ENCODE data around the gene TNFRSF12A. TPM values are rescaled to one million over a fixed set of nuclear protein-coding genes. Genes with fewer than 3 reads are reported as not detected.

Gene TNFRSF12A
- total and polyA plus RNA-seq, 2 experiments from 2014 or later: 115 to 142 TPM

DNA sequence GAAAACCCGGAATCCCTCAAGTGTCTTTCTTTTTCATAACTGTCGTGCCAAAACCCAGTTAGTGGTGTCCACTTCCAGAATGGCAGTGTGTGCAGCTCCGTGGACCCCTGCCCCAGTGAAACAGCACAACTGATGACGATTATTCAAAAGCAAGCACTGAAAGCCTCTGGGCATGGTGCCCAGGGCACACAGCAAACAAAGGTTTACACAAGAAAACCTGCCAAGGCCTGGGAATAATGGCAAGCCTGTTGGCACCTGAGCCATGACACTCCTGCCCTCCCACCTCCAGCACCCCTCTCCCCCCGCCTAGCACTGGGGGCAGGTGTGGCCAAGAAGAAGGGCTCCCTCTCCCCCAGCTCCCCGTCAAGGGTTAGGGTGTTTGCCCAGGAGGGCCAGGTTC, 42.7 kb upstream of the TNFRSF12A start:
- Histone ChIP-seq H3K4me1 (ENCODE audit: low read depth) (peaks cover 8% of the 10 kb centered on the region), H3K9me3 (ENCODE audit: low read depth) (no peaks in the 10 kb centered on the region)

DNA sequence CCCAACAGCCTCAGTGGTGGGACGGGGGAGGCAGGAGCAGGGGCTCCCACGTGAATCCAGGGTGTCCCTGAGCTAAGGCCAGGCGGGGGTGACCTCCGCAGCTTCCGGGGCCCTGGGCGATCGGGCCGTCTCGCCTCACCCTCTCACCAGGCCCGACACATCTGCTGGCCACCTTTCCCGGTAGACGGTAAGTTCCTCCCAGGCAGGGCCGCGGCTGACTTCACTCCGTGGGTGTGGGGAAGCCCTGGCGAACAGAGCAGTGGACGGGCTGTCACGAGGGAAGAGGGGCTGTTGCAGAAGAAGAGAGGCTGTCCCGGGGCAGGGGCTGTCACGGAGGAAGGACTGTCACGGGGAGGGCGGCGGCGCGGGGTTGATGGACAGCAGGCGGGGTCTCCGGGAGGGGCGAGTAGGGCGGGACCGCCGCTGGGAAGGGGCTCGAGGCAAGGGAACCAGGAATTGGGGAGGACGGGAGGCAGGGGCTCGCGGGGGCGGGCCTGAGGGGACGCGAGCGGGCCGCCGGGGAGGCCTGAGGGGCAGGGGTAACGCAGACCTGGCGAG, 40.4 kb upstream of the TNFRSF12A start:
- Histone ChIP-seq H3K27ac (no peak overlapping the region), H3K36me3 (no peaks in the 10 kb centered on the region), H3K4me1 (ENCODE audit: low read depth) (peaks cover 8% of the 10 kb centered on the region), H3K9me3 (ENCODE audit: low read depth) (no peaks in the 10 kb centered on the region), H3K27me3 (no peaks in the 10 kb centered on the region), H3K4me3 (peak overlapping the region; percentile 61)
- no peak for DNase-seq (ENCODE audit: low read depth in 1 of 2, low spot score in 1 of 2)
- TF ChIP-seq, protein P1, sequence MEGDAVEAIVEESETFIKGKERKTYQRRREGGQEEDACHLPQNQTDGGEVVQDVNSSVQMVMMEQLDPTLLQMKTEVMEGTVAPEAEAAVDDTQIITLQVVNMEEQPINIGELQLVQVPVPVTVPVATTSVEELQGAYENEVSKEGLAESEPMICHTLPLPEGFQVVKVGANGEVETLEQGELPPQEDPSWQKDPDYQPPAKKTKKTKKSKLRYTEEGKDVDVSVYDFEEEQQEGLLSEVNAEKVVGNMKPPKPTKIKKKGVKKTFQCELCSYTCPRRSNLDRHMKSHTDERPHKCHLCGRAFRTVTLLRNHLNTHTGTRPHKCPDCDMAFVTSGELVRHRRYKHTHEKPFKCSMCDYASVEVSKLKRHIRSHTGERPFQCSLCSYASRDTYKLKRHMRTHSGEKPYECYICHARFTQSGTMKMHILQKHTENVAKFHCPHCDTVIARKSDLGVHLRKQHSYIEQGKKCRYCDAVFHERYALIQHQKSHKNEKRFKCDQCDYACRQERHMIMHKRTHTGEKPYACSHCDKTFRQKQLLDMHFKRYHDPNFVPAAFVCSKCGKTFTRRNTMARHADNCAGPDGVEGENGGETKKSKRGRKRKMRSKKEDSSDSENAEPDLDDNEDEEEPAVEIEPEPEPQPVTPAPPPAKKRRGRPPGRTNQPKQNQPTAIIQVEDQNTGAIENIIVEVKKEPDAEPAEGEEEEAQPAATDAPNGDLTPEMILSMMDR (IDR thresholded peaks at IDR 0.05; ENCODE audit: low read depth, low read length): no peak

More for the DNA sequence above, 42.7 kb upstream of the TNFRSF12A start:
- H3K27me3 ChIP-seq: no peaks in the 10 kb centered on the region
- TF ChIP-seq, protein P1 (IDR thresholded peaks at IDR 0.05; ENCODE audit: low read depth, low read length): no peak
- DNase-seq (ENCODE audit: low read depth in 1 of 2, low spot score in 1 of 2): no peak
- no peak overlapping the region for H3K27ac ChIP-seq
- H3K36me3 ChIP-seq: no peaks in the 10 kb centered on the region
- H3K4me3 ChIP-seq: no peak overlapping the region

DNA sequence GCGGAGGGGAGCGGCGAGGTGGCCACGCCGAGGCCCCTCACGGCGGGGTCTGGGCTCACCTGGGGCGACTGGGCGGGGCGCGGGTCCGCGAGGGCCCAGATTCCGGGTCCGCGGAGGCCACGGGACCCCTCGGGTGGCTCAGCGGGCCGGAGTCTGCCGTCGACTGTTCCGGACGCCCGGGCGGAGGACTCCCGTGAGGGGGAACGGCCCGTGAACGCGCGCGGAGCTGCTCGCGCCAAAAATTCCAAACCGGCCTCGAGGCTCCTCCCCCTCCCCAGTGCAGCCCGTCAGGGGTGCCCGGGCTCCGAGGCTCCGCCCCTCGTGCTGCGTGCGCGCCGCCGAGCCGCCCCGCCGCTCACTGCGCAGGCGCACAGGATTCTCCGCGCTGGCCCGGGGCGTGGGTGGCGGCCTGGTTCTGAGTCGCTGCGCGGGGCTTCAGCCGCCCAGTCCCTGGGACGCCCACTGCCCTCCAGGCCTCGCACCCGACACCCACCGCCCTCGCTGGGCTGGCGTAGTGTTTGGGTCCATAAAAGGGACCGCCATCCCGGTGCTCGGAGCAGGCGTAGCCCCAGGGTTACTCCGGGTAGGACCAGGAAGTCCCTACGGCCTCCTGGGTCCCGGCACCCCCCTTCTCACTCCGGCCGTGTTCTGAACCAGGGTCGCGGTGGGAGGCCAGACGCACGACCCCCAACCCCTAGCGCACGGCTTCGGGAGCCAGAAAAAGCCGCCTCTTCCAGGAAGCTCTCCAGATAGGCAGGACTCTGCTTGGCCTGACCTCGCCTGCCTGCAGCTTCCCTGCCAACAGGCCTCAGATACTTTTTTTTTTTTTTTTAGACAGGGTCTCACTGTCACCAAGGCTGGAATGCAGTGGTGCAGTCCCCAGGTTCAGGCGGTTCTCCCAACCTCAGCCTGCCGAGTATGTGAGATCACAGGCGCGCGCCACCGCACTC, 39.7 kb upstream of the TNFRSF12A start, which contains the start of gene PKMYT1:
TSS of gene PKMYT1 (minus strand) at position 220 of the 950 bp plus-strand sequence. CDS start 789 bp downstream, outside the sequence.
- peak; percentile 89 to 95 for DNase-seq (ENCODE audit: low read depth in 1 of 2, low spot score in 1 of 2)
- TF ChIP-seq, protein P1 (IDR thresholded peaks at IDR 0.05; ENCODE audit: low read depth, low read length): no peak
- H3K27me3 ChIP-seq: no peaks in the 10 kb centered on the region
- H3K27ac ChIP-seq: peak within 1 kb of the TSS; percentile 48
- peaks cover 8% of the 10 kb centered on the region for H3K4me1 ChIP-seq (ENCODE audit: low read depth)
- no peaks in the 10 kb centered on the region for H3K36me3 ChIP-seq
- H3K4me3 ChIP-seq: peak within 1 kb of the TSS; percentile 61
- H3K9me3 ChIP-seq (ENCODE audit: low read depth): no peaks in the 10 kb centered on the region

DNA sequence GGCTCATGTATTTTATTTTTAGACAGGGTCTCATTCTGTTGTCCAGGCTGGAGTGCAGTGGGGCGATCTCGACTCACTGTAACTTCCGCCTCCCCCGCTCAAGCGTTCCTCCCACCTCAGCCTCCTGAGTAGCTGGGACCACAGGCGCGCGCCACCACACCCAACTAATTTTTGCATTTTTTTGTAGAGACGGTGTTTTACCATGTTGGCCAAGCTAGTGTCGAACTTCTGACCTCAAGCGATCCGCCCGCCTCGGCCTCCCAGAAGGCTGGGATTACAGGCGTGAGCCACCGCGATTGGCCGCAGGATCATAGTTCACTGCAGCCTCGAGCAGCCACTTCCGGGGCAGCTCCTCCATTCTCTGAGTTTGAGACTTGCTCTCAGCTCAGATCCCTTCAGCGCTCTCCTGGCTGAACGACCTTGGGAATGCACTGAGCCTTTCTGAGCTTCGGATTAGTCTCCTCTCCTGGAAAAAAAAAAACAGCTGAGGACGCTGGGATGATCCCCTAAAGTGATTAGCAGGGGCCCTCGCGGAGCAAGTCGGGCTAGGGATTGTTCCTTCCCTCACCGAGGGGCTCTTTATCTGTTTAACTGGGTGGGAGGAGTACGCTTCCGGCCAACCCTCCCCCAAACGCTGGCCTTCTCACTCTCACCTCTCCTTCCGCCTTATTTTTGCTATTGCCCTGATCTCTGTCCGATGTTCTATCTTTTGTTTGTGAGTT, 38.8 kb upstream of the TNFRSF12A start:
- peak overlapping the region; percentile 19 for H3K27ac ChIP-seq
- peak; percentile 27 to 43 for DNase-seq (ENCODE audit: low read depth in 1 of 2, low spot score in 1 of 2)
- H3K27me3 ChIP-seq: no peaks in the 10 kb centered on the region
- H3K9me3 ChIP-seq (ENCODE audit: low read depth): no peaks in the 10 kb centered on the region
- TF ChIP-seq, protein P1 (IDR thresholded peaks at IDR 0.05; ENCODE audit: low read depth, low read length): no peak
- no peaks in the 10 kb centered on the region for H3K36me3 ChIP-seq
- no peak overlapping the region for H3K4me3 ChIP-seq
- H3K4me1 ChIP-seq (ENCODE audit: low read depth): peaks cover 8% of the 10 kb centered on the region

DNA sequence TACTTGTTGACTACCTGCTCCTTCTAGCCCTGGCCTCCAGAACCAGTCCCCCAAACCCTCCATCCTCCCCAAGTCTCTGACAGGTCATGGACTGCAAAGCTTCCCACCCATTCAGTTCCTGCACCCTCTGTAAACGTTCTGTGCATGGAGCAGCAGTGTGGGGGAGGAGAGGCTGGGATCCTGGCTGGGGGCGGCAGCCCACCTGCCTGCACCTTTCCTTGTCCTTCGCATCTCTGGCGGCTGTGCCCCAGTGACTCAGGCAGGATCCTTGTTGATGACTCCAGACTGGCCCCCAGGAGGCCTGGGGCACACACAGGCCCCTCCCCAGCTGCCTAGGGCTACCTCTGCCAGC, 38.3 kb upstream of the TNFRSF12A start:
- DNase-seq (ENCODE audit: low read depth in 1 of 2, low spot score in 1 of 2): no peak

More for the DNA sequence above, 38.3 kb upstream of the TNFRSF12A start:
- no peaks in the 10 kb centered on the region for H3K36me3 ChIP-seq
- H3K4me3 ChIP-seq: no peak overlapping the region
- no peaks in the 10 kb centered on the region for H3K27me3 ChIP-seq
- TF ChIP-seq, protein P1 (IDR thresholded peaks at IDR 0.05; ENCODE audit: low read depth, low read length): no peak
- H3K9me3 ChIP-seq (ENCODE audit: low read depth): no peaks in the 10 kb centered on the region
- peak overlapping the region; percentile 19 for H3K27ac ChIP-seq
- H3K4me1 ChIP-seq (ENCODE audit: low read depth): peaks cover 8% of the 10 kb centered on the region

Measured in cardiac muscle cell (in vitro differentiated cells and primary cell).